HepG2 (cell line): ENCODE data around the gene LYZ. TPM values are rescaled to one million over a fixed set of nuclear protein-coding genes. Genes with fewer than 3 reads are reported as not detected.

Experiments used
- SAFB2 ChIP-seq: sonication (generic); formaldehyde crosslinking; IDR thresholded peaks from 2 replicates; pipeline ENCODE4 v1.5.1; 2020; ENCODE audit warnings: missing genetic modification reagents, low read depth, mild to moderate bottlenecking, borderline replicate concordance
- ZBTB1 ChIP-seq: sonication (generic); formaldehyde crosslinking; IDR thresholded peaks from 2 replicates; pipeline ENCODE4 v1.4.0; 2020; ENCODE audit warnings: missing genetic modification reagents, borderline replicate concordance
- ZNF205 ChIP-seq: IDR thresholded peaks from 2 replicates; pipeline ENCODE4 v1.6.1; 2018; ENCODE audit warnings: missing biosample characterization, missing genetic modification reagents
- ZNF274 ChIP-seq: sonication (generic); formaldehyde crosslinking; IDR thresholded peaks from 2 replicates; pipeline ENCODE4 v1.5.1; 2020; ENCODE audit warnings: mild to moderate bottlenecking, missing genetic modification reagents
- ZNF496 ChIP-seq: sonication (generic); formaldehyde crosslinking; IDR thresholded peaks from 2 replicates; pipeline ENCODE4 v1.8.1; 2023; ENCODE audit warnings: mild to moderate bottlenecking, moderate library complexity, missing genetic modification reagents; ENCODE audit not compliant: insufficient replicate concordance
- ZNF792 ChIP-seq: IDR thresholded peaks from 2 replicates; pipeline ENCODE4 v1.6.1; 2016
- polyA plus RNA-seq, 8 experiments: library from polyadenylated mRNA; depleted of rRNA in 3 of 8; stranded (reverse) in 7 of 8; unstranded in 1 of 8; fragments of >200 nt; fragmentation: Illumina TruSeq in 4 of 8; extraction: Trizol in 4 of 8; gene quantifications; 2 replicates each; pipeline versions ENCODE4 v1.2.1 to v1.2.3, GENCODE V29; 2011 to 2016; ENCODE audit warnings: low read depth in 4 of 8, missing spikeins in 1 of 8, mixed read lengths in 1 of 8; ENCODE audit not compliant: insufficient read depth in 1 of 8
- total RNA-seq, 5 experiments: library from RNA; depleted of rRNA; stranded (reverse); fragments of >200 nt; fragmentation: Illumina TruSeq; extraction: Trizol; gene quantifications; 2 replicates each; pipeline ENCODE4 v1.2.3, GENCODE V29; 2016; ENCODE audit warnings: low read depth in 1 of 5
- TF ChIP-seq, protein P1 (sequence below): sonication (generic); formaldehyde crosslinking; IDR thresholded peaks from 2 replicates; pipeline ENCODE4 v1.8.1; 2023; ENCODE audit warnings: mild to moderate bottlenecking, inconsistent platforms, moderate library complexity, missing genetic modification reagents, borderline replicate concordance
- TF ChIP-seq, protein P2 (sequence below): sonication (generic); formaldehyde crosslinking; IDR thresholded peaks from 2 replicates; pipeline ENCODE4 v1.5.0; 2020; ENCODE audit warnings: missing genetic modification reagents
- TF ChIP-seq, protein P3 (sequence below): sonication (generic); formaldehyde crosslinking; IDR thresholded peaks from 2 replicates; pipeline ENCODE4 v1.4.0; 2020; ENCODE audit warnings: mild to moderate bottlenecking, missing genetic modification reagents
- TF ChIP-seq, protein P4 (sequence below): sonication (generic); formaldehyde crosslinking; IDR thresholded peaks from 2 replicates; pipeline ENCODE4 v1.4.0; 2020; ENCODE audit warnings: missing genetic modification reagents, borderline replicate concordance
- TF ChIP-seq, protein P5 (sequence below), 2 experiments: IDR thresholded peaks; 2 replicates each; pipeline ENCODE4 v1.6.1; 2011 to 2012; ENCODE audit warnings: low read length in 2 of 2, borderline replicate concordance in 1 of 2, low read depth in 1 of 2, mild to moderate bottlenecking in 1 of 2, moderate library complexity in 1 of 2

The LYZ gene
- total and polyA plus RNA-seq, 2 of the 13 experiments (the other 11 are each of a cell fraction or from before 2014, with no cell fraction given) = 1,788 to 2,054 TPM

DNA sequence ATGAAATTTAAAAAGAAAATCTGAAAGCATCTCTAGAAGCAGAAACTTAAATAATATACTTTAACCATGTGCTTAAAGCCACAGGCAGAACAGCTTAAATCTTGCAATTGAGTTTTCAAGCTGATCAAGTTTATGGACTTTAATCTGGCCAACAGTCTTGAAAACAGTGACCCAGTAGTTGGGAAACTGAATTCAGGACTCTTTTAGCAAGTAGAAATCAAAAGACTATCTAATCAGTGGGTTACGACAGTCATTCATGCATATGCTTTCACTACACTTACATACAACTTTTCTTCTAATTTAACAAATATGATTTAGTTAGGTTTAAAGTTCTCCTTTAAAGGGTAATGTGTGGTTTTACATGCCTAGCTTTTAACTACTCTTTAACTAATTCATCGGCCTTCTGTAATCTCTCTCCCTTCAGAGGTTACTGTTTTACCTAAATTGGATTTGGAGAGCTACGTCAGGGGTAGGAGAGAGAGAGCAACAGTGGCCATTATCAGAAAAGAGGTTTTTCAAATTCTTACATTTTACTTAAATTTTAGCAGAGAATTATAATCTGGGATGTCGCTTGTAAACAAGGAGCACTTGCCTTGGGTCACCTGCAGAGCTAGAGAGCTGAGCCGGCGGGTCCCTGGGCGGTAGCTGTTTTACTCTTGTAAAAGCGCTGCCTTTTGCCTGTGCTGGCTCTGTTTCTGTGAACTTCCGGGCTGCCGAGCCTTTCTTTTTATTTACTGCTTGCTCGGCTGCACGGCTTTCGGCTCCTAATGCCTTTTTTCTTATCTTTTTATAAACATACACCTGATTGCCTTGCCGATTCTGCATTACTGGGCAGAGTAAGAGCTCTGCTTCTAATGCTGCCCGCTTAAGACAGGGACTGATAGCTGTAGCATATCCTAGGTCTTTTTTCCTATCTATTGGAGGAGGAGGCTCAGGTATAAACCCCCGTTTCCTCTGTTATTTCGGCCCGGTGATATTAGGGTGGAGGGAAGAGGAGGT is 17.4 kb upstream of the LYZ start (continued):
- no peak for TF ChIP-seq ZBTB1 (CRISPR knock-in tag)
- TF ChIP-seq ZNF792 (CRISPR knock-in tag) = 0 out of 2 replicates have a peak, but pooled peaks have one; percentile 74
- TF ChIP-seq ZNF205 = 0 out of 2 replicates have a peak, but pooled peaks have one; percentile 2
- TF ChIP-seq, protein P1, sequence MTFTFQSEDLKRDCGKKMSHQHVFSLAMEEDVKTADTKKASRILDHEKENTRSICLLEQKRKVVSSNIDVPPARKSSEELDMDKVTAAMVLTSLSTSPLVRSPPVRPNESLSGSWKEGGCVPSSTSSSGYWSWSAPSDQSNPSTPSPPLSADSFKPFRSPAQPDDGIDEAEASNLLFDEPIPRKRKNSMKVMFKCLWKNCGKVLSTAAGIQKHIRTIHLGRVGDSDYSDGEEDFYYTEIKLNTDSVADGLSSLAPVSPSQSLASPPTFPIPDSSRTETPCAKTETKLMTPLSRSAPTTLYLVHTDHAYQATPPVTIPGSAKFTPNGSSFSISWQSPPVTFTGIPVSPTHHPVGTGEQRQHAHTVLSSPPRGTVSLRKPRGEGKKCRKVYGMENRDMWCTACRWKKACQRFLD (CRISPR knock-in tag) = 0 out of 2 replicates have a peak, but pooled peaks have one; percentile 4
- TF ChIP-seq, protein P2, sequence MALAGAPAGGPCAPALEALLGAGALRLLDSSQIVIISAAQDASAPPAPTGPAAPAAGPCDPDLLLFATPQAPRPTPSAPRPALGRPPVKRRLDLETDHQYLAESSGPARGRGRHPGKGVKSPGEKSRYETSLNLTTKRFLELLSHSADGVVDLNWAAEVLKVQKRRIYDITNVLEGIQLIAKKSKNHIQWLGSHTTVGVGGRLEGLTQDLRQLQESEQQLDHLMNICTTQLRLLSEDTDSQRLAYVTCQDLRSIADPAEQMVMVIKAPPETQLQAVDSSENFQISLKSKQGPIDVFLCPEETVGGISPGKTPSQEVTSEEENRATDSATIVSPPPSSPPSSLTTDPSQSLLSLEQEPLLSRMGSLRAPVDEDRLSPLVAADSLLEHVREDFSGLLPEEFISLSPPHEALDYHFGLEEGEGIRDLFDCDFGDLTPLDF (CRISPR knock-in tag) = peak; percentile 14; the same call in 1 of the 2 replicates
- 0 out of 2 replicates have a peak, but pooled peaks have one; percentile 32 for TF ChIP-seq SAFB2
- TF ChIP-seq, protein P3, sequence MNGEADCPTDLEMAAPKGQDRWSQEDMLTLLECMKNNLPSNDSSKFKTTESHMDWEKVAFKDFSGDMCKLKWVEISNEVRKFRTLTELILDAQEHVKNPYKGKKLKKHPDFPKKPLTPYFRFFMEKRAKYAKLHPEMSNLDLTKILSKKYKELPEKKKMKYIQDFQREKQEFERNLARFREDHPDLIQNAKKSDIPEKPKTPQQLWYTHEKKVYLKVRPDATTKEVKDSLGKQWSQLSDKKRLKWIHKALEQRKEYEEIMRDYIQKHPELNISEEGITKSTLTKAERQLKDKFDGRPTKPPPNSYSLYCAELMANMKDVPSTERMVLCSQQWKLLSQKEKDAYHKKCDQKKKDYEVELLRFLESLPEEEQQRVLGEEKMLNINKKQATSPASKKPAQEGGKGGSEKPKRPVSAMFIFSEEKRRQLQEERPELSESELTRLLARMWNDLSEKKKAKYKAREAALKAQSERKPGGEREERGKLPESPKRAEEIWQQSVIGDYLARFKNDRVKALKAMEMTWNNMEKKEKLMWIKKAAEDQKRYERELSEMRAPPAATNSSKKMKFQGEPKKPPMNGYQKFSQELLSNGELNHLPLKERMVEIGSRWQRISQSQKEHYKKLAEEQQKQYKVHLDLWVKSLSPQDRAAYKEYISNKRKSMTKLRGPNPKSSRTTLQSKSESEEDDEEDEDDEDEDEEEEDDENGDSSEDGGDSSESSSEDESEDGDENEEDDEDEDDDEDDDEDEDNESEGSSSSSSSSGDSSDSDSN (CRISPR knock-in tag) = 0 out of 2 replicates have a peak, but pooled peaks have one; percentile 4
- TF ChIP-seq, protein P4, sequence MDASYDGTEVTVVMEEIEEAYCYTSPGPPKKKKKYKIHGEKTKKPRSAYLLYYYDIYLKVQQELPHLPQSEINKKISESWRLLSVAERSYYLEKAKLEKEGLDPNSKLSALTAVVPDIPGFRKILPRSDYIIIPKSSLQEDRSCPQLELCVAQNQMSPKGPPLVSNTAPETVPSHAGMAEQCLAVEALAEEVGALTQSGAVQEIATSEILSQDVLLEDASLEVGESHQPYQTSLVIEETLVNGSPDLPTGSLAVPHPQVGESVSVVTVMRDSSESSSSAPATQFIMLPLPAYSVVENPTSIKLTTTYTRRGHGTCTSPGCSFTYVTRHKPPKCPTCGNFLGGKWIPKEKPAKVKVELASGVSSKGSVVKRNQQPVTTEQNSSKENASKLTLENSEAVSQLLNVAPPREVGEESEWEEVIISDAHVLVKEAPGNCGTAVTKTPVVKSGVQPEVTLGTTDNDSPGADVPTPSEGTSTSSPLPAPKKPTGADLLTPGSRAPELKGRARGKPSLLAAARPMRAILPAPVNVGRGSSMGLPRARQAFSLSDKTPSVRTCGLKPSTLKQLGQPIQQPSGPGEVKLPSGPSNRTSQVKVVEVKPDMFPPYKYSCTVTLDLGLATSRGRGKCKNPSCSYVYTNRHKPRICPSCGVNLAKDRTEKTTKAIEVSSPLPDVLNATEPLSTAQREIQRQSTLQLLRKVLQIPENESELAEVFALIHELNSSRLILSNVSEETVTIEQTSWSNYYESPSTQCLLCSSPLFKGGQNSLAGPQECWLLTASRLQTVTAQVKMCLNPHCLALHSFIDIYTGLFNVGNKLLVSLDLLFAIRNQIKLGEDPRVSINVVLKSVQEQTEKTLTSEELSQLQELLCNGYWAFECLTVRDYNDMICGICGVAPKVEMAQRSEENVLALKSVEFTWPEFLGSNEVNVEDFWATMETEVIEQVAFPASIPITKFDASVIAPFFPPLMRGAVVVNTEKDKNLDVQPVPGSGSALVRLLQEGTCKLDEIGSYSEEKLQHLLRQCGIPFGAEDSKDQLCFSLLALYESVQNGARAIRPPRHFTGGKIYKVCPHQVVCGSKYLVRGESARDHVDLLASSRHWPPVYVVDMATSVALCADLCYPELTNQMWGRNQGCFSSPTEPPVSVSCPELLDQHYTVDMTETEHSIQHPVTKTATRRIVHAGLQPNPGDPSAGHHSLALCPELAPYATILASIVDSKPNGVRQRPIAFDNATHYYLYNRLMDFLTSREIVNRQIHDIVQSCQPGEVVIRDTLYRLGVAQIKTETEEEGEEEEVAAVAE (CRISPR knock-in tag) = no peak
- TF ChIP-seq, protein P5, sequence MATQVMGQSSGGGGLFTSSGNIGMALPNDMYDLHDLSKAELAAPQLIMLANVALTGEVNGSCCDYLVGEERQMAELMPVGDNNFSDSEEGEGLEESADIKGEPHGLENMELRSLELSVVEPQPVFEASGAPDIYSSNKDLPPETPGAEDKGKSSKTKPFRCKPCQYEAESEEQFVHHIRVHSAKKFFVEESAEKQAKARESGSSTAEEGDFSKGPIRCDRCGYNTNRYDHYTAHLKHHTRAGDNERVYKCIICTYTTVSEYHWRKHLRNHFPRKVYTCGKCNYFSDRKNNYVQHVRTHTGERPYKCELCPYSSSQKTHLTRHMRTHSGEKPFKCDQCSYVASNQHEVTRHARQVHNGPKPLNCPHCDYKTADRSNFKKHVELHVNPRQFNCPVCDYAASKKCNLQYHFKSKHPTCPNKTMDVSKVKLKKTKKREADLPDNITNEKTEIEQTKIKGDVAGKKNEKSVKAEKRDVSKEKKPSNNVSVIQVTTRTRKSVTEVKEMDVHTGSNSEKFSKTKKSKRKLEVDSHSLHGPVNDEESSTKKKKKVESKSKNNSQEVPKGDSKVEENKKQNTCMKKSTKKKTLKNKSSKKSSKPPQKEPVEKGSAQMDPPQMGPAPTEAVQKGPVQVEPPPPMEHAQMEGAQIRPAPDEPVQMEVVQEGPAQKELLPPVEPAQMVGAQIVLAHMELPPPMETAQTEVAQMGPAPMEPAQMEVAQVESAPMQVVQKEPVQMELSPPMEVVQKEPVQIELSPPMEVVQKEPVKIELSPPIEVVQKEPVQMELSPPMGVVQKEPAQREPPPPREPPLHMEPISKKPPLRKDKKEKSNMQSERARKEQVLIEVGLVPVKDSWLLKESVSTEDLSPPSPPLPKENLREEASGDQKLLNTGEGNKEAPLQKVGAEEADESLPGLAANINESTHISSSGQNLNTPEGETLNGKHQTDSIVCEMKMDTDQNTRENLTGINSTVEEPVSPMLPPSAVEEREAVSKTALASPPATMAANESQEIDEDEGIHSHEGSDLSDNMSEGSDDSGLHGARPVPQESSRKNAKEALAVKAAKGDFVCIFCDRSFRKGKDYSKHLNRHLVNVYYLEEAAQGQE (IDR thresholded peaks at IDR 0.05; ENCODE audit: borderline replicate concordance in 1 of 2, low read depth in 1 of 2, low read length in 2 of 2) = peak in 1 of 2 experiments; percentile 43; a peak in 1 of 4 replicates
- no peak for TF ChIP-seq ZNF496 (CRISPR knock-in tag)
- no peak for TF ChIP-seq ZNF274
